Natural killer cell (primary cell): ENCODE data around the gene EIF4E. TPM values are rescaled to one million over a fixed set of nuclear protein-coding genes. Genes with fewer than 3 reads are reported as not detected.

ENCODE experiments used
- ATAC-seq, 3 donors: fragments of 150-1000 bp in 2 of 3; fragments of 200-7000 bp in 1 of 3; cut with Tn5 transposase; 1 replicate in 1 of 3; 2 replicates in 2 of 3; pipeline ENCODE4 v1.10.0; 2021; ENCODE audit warnings: mild to moderate bottlenecking in 2 of 3, moderate library complexity in 2 of 3
- DNase-seq, 2 donors: peaks; one replicate each; pipeline versions ENCODE4 v3.0.0 to v3.0.0-alpha.2; 2013 to 2021; ENCODE audit warnings: mixed read lengths in 1 of 2
- H3K27ac ChIP-seq: one replicate; pipeline ENCODE4 v1.5.1; 2013; ENCODE audit warnings: mild to moderate bottlenecking, low read length
- H3K27me3 ChIP-seq: one replicate; pipeline ENCODE4 v1.6.1; 2013; ENCODE audit warnings: low read length; ENCODE audit not compliant: control insufficient read depth, insufficient read depth
- H3K36me3 ChIP-seq: one replicate; pipeline ENCODE4 v1.6.1; 2013; ENCODE audit warnings: low read length; ENCODE audit not compliant: control insufficient read depth, insufficient read depth
- H3K4me1 ChIP-seq: one replicate; pipeline ENCODE4 v1.6.1; 2013; ENCODE audit warnings: low read length; ENCODE audit not compliant: control insufficient read depth, insufficient read depth
- H3K4me3 ChIP-seq: one replicate; pipeline ENCODE4 v1.5.1; 2013; ENCODE audit warnings: low read length
- H3K9me3 ChIP-seq: one replicate; pipeline ENCODE4 v1.6.1; 2013; ENCODE audit warnings: low read length; ENCODE audit not compliant: control insufficient read depth, insufficient read depth
- H3K27ac Mint-ChIP-seq, 2 donors: one replicate each; pipeline ENCODE4 v1.8.0; 2022; ENCODE audit warnings: mild to moderate bottlenecking in 2 of 2, mixed read lengths in 2 of 2, moderate library complexity in 1 of 2
- H3K27me3 Mint-ChIP-seq, 2 donors: one replicate each; pipeline ENCODE4 v1.8.0; 2022; ENCODE audit warnings: low read depth in 2 of 2, mixed read lengths in 2 of 2
- H3K36me3 Mint-ChIP-seq: one replicate; pipeline ENCODE4 v1.8.0; 2022; ENCODE audit warnings: mixed read lengths
- H3K4me1 Mint-ChIP-seq, 2 donors: one replicate each; pipeline ENCODE4 v1.8.0; 2022; ENCODE audit warnings: mixed read lengths in 2 of 2
- H3K4me3 Mint-ChIP-seq: one replicate; pipeline ENCODE4 v1.8.0; 2022; ENCODE audit warnings: mild to moderate bottlenecking, moderate library complexity, mixed read lengths
- H3K9me3 Mint-ChIP-seq, 2 donors: one replicate each; pipeline ENCODE4 v1.8.0; 2022; ENCODE audit warnings: mixed read lengths in 2 of 2
- WGBS: methylation state at CpG from one replicate; pipeline ENCODE4 v1.1.7; 2013; ENCODE audit warnings: missing lambda C conversion rate; ENCODE audit not compliant: insufficient coverage; 5-methylcytosine and 5-hydroxymethylcytosine counted together
- intact Hi-C: fragments of 100-400 bp; cut with micrococcal nuclease; formaldehyde crosslinking; loops from one replicate; pipeline ENCODE4 v1.14.2; 2022
- total RNA-seq, 4 donors: library from RNA; stranded (reverse); fragments of 120-200 nt in 1 of 4; gene quantifications; one replicate each; pipeline versions ENCODE4 v1.2.3 to v1.2.4, GENCODE V29; 2013 to 2022
- TF ChIP-seq, protein P1 (sequence below): fragments of 200-600 bp; IDR thresholded peaks from one replicate; pipeline ENCODE4 v1.8.0; 2022; ENCODE audit warnings: antibody characterized with exemption

Gene EIF4E
- total RNA-seq, 3 donors from 2014 or later (not counting 1 experiment from before 2014, with no cell fraction given): 67.4 to 92.4 (median 75.5) TPM

DNA sequence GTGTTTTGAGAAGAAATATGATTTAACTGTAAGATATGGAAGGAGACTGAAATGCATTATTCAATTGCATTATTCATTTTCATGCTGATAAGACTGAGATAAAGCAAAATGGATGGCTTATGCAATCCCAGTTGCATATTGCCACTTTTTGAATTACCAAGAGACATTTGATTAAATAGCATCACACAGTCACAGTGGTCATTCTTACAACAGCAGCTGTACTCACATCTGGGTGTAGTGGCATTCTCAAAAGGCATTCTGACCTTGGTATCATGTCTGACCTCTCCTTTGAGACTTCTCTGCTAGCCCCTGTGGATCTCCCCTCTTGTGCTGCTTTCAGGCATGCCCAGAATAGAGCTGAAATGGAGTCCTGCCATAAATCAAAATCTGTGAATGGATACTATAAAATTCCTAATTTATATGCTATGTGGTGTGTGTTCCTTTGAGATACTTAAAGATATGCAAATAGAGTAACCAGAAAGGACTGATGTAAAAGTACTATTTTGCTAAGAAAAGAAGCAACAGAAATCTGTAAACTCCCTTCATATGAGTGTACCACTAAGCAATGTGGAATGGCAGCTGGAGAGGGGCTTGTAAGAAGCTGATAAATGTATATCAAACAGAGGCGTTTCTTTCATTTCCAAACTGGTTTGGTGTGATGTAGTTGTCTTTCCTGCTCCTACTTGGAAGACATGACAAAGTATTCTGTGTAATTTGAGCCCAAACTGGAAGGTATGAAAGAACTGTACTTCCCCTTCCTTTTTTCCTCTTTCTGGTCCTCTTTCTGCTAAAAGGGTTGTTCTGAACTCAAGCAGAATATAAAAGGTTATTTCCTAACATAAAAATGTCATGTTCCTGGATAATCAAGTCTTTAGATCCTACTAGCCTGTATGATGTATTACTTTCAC is 41.2 kb upstream of the EIF4E start:
- Histone ChIP-seq H3K4me1 (no peaks in the 10 kb centered on the region), H3K27me3 (peaks cover 2% of the 10 kb centered on the region), H3K36me3 (no peaks in the 10 kb centered on the region), H3K27ac (no peak overlapping the region), H3K4me3 (no peak overlapping the region), H3K9me3 (no peaks in the 10 kb centered on the region)
- H3K27me3 Mint-ChIP-seq: peaks cover 24 to 31% of the 10 kb centered on the region in 2 donors
- H3K4me1 Mint-ChIP-seq: no peaks in the 10 kb centered on the region
- H3K36me3 Mint-ChIP-seq: no peaks in the 10 kb centered on the region
- no peak for ATAC-seq
- TF ChIP-seq, protein P1, sequence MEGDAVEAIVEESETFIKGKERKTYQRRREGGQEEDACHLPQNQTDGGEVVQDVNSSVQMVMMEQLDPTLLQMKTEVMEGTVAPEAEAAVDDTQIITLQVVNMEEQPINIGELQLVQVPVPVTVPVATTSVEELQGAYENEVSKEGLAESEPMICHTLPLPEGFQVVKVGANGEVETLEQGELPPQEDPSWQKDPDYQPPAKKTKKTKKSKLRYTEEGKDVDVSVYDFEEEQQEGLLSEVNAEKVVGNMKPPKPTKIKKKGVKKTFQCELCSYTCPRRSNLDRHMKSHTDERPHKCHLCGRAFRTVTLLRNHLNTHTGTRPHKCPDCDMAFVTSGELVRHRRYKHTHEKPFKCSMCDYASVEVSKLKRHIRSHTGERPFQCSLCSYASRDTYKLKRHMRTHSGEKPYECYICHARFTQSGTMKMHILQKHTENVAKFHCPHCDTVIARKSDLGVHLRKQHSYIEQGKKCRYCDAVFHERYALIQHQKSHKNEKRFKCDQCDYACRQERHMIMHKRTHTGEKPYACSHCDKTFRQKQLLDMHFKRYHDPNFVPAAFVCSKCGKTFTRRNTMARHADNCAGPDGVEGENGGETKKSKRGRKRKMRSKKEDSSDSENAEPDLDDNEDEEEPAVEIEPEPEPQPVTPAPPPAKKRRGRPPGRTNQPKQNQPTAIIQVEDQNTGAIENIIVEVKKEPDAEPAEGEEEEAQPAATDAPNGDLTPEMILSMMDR: no peak
- intact Hi-C loops: no loop called here
- H3K4me3 Mint-ChIP-seq: no peak overlapping the region
- no peak overlapping the region for H3K27ac Mint-ChIP-seq
- 43% methylated on average over 1 of the region's 1 CpG for WGBS
- H3K9me3 Mint-ChIP-seq: no peaks in the 10 kb centered on the region
- no peak for DNase-seq

DNA sequence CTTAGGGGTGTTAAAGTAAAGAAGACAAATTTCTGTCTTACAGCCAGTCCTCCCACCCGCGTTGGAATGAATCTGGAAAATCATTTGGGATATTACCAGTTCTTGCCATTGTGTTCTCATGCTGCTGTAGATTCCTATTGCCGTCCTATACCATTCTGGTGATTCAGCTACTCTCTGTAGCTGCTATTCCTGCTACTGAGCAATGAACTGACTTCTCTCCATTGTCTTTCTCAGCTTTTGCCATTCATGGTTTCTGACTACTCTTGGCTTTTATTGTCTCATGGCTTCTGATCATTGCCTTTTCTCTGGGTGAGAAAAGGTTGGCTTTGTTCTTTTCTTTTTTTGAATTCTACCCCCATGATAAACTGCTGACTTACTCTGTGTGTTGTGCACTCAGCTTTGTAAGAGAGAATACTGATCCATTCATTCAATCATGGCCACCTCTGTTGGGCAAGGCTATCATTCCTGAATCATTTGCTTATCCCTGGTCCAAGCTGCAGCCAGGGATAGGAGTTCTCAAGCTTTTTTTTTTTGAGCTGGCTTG is 38.9 kb upstream of the EIF4E start:
- no peaks in the 10 kb centered on the region for H3K4me1 ChIP-seq
- TF ChIP-seq, protein P1: no peak
- H3K4me3 ChIP-seq: no peak overlapping the region
- H3K27ac ChIP-seq: no peak overlapping the region
- intact Hi-C loops: no loop called here
- H3K27me3 Mint-ChIP-seq: peaks cover 20 to 29% of the 10 kb centered on the region in 2 donors
- H3K36me3 ChIP-seq: no peaks in the 10 kb centered on the region
- no peaks in the 10 kb centered on the region for H3K9me3 ChIP-seq
- H3K27me3 ChIP-seq: peaks cover 2% of the 10 kb centered on the region
- no peak overlapping the region for H3K27ac Mint-ChIP-seq
- ATAC-seq (no peak), DNase-seq (no peak)
- H3K4me1 Mint-ChIP-seq: no peaks in the 10 kb centered on the region
- H3K36me3 Mint-ChIP-seq: no peaks in the 10 kb centered on the region
- WGBS: 94% methylated on average over 3 of the region's 3 CpGs
- no peak overlapping the region for H3K4me3 Mint-ChIP-seq
- H3K9me3 Mint-ChIP-seq: no peaks in the 10 kb centered on the region

DNA sequence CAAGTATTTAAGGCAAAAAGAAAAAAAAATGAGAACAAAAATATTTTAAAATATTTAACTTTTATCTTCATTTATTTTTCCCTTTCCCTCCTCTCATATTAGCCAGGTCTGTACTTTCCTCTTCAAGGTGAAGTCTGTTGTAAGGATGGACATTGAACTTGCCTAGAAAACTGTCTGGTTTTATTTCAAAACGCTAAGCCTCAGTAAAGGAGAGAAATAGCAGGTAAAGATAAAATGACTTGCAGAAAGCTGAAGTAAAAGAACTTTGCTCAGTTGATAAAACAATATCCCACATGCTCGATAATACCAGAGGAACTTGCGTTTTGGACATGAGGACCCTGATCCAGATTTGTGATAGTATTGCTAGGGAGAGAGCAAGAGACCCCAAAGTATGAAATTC is 38.0 kb upstream of the EIF4E start:
- H3K9me3 Mint-ChIP-seq: no peaks in the 10 kb centered on the region
- Histone ChIP-seq H3K27ac (no peak overlapping the region), H3K4me3 (no peak overlapping the region), H3K4me1 (no peaks in the 10 kb centered on the region), H3K36me3 (no peaks in the 10 kb centered on the region), H3K9me3 (no peaks in the 10 kb centered on the region), H3K27me3 (peaks cover 2% of the 10 kb centered on the region)
- WGBS: 92% methylated on average over 3 of the region's 3 CpGs
- peaks cover 20 to 26% of the 10 kb centered on the region in 2 donors for H3K27me3 Mint-ChIP-seq
- no peak overlapping the region for H3K27ac Mint-ChIP-seq
- intact Hi-C loops: no loop called here
- no peaks in the 10 kb centered on the region for H3K4me1 Mint-ChIP-seq
- ATAC-seq (no peak), DNase-seq (no peak)
- no peak overlapping the region for H3K4me3 Mint-ChIP-seq
- TF ChIP-seq, protein P1: no peak
- no peaks in the 10 kb centered on the region for H3K36me3 Mint-ChIP-seq
